ENCODE measurements around the gene TLL2.

TLL2 gene

GRCh38 chr10:96507044-96507443 lies 6.7 kb downstream of the TLL2 start:
- DNase-seq (ENCODE audit: low read depth): no peak

GRCh38 chr10:96505150-96506136 lies 8.3 kb downstream of the TLL2 start:
- no peak for DNase-seq (ENCODE audit: low read depth)

- DNase-seq (ENCODE audit: low read depth): no peak
Measured at GRCh38 chr10:96502561-96503282, 11.0 kb downstream of the TLL2 start.

GRCh38 chr10:96501985-96502384 lies 11.7 kb downstream of the TLL2 start:
- no peak for DNase-seq (ENCODE audit: low read depth)

- no peak for DNase-seq (ENCODE audit: low read depth)
Measured at GRCh38 chr10:96500519-96500918, 13.2 kb downstream of the TLL2 start.

GRCh38 chr10:96500050-96500449 lies 13.7 kb downstream of the TLL2 start:
- no peak for DNase-seq (ENCODE audit: low read depth)

- DNase-seq (ENCODE audit: low read depth): no peak
Measured at GRCh38 chr10:96497391-96497790, 16.3 kb downstream of the TLL2 start.

- no peak for DNase-seq (ENCODE audit: low read depth)
Measured at GRCh38 chr10:96496281-96496925, 17.3 kb downstream of the TLL2 start.

GRCh38 chr10:96495544-96495943 lies 18.2 kb downstream of the TLL2 start:
- no peak for DNase-seq (ENCODE audit: low read depth)

- no peak for DNase-seq (ENCODE audit: low read depth)
Measured at GRCh38 chr10:96494694-96495093, 19.0 kb downstream of the TLL2 start.

- DNase-seq (ENCODE audit: low read depth): no peak
Measured at GRCh38 chr10:96493871-96494525, 19.7 kb downstream of the TLL2 start.

GRCh38 chr10:96493254-96493653 lies 20.5 kb downstream of the TLL2 start:
- no peak for DNase-seq (ENCODE audit: low read depth)

GRCh38 chr10:96491303-96491702 lies 22.4 kb downstream of the TLL2 start:
- no peak for DNase-seq (ENCODE audit: low read depth)

GRCh38 chr10:96488161-96488935 lies 25.4 kb downstream of the TLL2 start:
- DNase-seq (ENCODE audit: low read depth): no peak

GRCh38 chr10:96482815-96483588 lies 30.7 kb downstream of the TLL2 start:
- DNase-seq (ENCODE audit: low read depth): no peak

GRCh38 chr10:96478355-96478754 lies 35.4 kb downstream of the TLL2 start:
- DNase-seq (ENCODE audit: low read depth): no peak

- DNase-seq (ENCODE audit: low read depth): no peak
Measured at GRCh38 chr10:96473866-96474265, 39.9 kb downstream of the TLL2 start.

- DNase-seq (ENCODE audit: low read depth): no peak
Measured at GRCh38 chr10:96470116-96470743, 43.5 kb downstream of the TLL2 start.

GRCh38 chr10:96468845-96469244 lies 44.9 kb downstream of the TLL2 start:
- DNase-seq (ENCODE audit: low read depth): no peak

GRCh38 chr10:96465599-96465998 lies 48.1 kb downstream of the TLL2 start:
- no peak for DNase-seq (ENCODE audit: low read depth)

Data from stimulated activated CD8-positive, alpha-beta memory T cell treated with anti-CD3 and anti-CD28 coated beads, Interleukin-15, amount 100 ng/mL, for 1 hour (primary cell).